ENCODE measurements around the gene ACTN4.

GRCh38 chr19:38663957-38664502 is 16.6 kb downstream of the ACTN4 start:
- TF ChIP-seq POLR2A (IDR thresholded peaks at IDR 0.05; ENCODE audit: low read depth, low read length) (no peak), TAF1 (IDR thresholded peaks at IDR 0.05; ENCODE audit: borderline replicate concordance, low read depth, low read length) (no peak)

All from GM12892 (cell line).